ENCODE measurements around the gene SCARB1. TPM values are rescaled to one million over a fixed set of nuclear protein-coding genes. Genes with fewer than 3 reads are reported as not detected.

The SCARB1 gene
- total and polyA plus RNA-seq, 2 donors (not counting 3 experiments of a cell fraction or from before 2014, with no cell fraction given) = 125 to 141 TPM

GRCh38 chr12:124862768-124863415 is 772 bp downstream of the SCARB1 start:
- Histone ChIP-seq H3K27ac (ENCODE audit: insufficient read depth, low read depth, low read length) (no peak overlapping the region), H3K27me3 (ENCODE audit: control insufficient read depth in 2 of 2, insufficient read depth in 2 of 2, low read length in 2 of 2) (no peaks in the 10 kb centered on the region), H3K9me1 (replicated peaks; ENCODE audit: control insufficient read depth, extremely low read depth, insufficient read depth, low read length) (no peaks in the 10 kb centered on the region), H3K4me2 (ENCODE audit: insufficient read depth, low read length) (peak overlapping the region; percentile 70), H2AFZ (ENCODE audit: low read depth, low read length) (peak overlapping the region; percentile 5), H3K9ac (replicated peaks; ENCODE audit: extremely low read depth, insufficient read depth, low read length) (peak overlapping the region; percentile 37), H3K36me3 (ENCODE audit: control insufficient read depth in 2 of 2, extremely low read depth in 1 of 2, insufficient read depth in 2 of 2, low read length in 2 of 2) (no peaks in the 10 kb centered on the region), H3K4me3 (replicated peaks in 1 of 3; ENCODE audit: insufficient read depth in 1 of 3, low read depth in 1 of 3, low read length in 3 of 3) (peak overlapping the region; percentile 16 to 73 (median 30)), H4K20me1 (replicated peaks; ENCODE audit: control insufficient read depth, extremely low read depth, insufficient read depth, low read length) (no peaks in the 10 kb centered on the region), H3K4me1 (ENCODE audit: control insufficient read depth, extremely low read depth, insufficient read depth, low read length) (peaks cover 24% of the 10 kb centered on the region), H3K9me3 (replicated peaks; ENCODE audit: control insufficient read depth, insufficient read depth, low read length) (no peaks in the 10 kb centered on the region), H3K79me2 (ENCODE audit: control insufficient read depth, insufficient read depth, low read length) (peaks cover 30% of the 10 kb centered on the region)
- DNase-seq (ENCODE audit: low read depth, low spot score) (peak; percentile 15), FAIRE-seq (peak; percentile 76)
- dilution Hi-C loops (cut with MboI; ENCODE audit: extremely low pct_ligation_motif_present, low sequenced_read_pairs) (no loop called here), intact Hi-C loops (cut with micrococcal nuclease) (loop anchor here (2.0 kb wide), 1 partner anchor 44 kb away; no protein-coding TSS in a partner anchor)
- no TSS peak for BruUV-seq (replicated peaks)
- TF ChIP-seq JUN (IDR thresholded peaks at IDR 0.05; ENCODE audit: borderline replicate concordance, insufficient read depth, insufficient read length, low read depth) (no peak), POLR2AphosphoS5 (IDR thresholded peaks at IDR 0.05; ENCODE audit: insufficient read depth, low read depth, low read length) (no peak), EZH2 (IDR thresholded peaks at IDR 0.05; ENCODE audit: borderline replicate concordance, low read depth, low read length, severe bottlenecking) (no peak), MAX (IDR thresholded peaks at IDR 0.05; ENCODE audit: insufficient read depth, insufficient read length) (peak; percentile 40), CTCF (IDR thresholded peaks at IDR 0.05; ENCODE audit: extremely low read depth in 1 of 2, insufficient read depth in 1 of 2, low read depth in 1 of 2, low read length in 2 of 2) (no peak)
- ChIA-PET POLR2A (no interaction called here), CTCF (interaction anchor here (1.7 to 2.5 kb wide), 2 partner anchors 44 to 810 kb away, joined by 4 to 11 read pairs; no protein-coding TSS in a partner anchor)
